Endothelial cell of umbilical vein (primary cell): Measurements from ENCODE around the gene FOLR2.

ENCODE experiments used
- EZH2 ChIP-seq: IDR thresholded peaks from 2 replicates; pipeline ENCODE4 v1.6.1; 2012; ENCODE audit warnings: borderline replicate concordance, low read depth, mild to moderate bottlenecking, moderate library complexity, low read length, inconsistent platforms; ENCODE audit not compliant: severe bottlenecking
- FOS ChIP-seq: IDR thresholded peaks from 2 replicates; pipeline ENCODE4 v1.6.1; 2011; ENCODE audit warnings: mild to moderate bottlenecking, low read length, moderate library complexity, borderline replicate concordance; ENCODE audit not compliant: insufficient read depth
- GATA2 ChIP-seq: IDR thresholded peaks from 2 replicates; pipeline ENCODE4 v1.7.0; 2011; ENCODE audit warnings: low read depth, mild to moderate bottlenecking, moderate library complexity, mixed read lengths, low read length; ENCODE audit not compliant: insufficient read length, insufficient read depth
- JUN ChIP-seq: IDR thresholded peaks from 2 replicates; pipeline ENCODE4 v1.6.1; 2011; ENCODE audit warnings: borderline replicate concordance, low read depth; ENCODE audit not compliant: insufficient read length, insufficient read depth
- MYC ChIP-seq: IDR thresholded peaks from one replicate; pipeline ENCODE4 v1.6.1; 2011; ENCODE audit warnings: mild to moderate bottlenecking, low read depth, low read length
- POLR2A ChIP-seq: IDR thresholded peaks from 2 replicates; pipeline ENCODE4 v1.6.1; 2012; ENCODE audit warnings: low read depth, mild to moderate bottlenecking, control low read depth, low read length
- POLR2AphosphoS5 ChIP-seq: IDR thresholded peaks from 2 replicates; pipeline ENCODE4 v1.6.1; 2012; ENCODE audit warnings: low read depth, mild to moderate bottlenecking, control low read depth, low read length, moderate library complexity; ENCODE audit not compliant: insufficient read depth
- TF ChIP-seq, protein P1 (sequence below), 2 donors: IDR thresholded peaks; 1 replicate in 1 of 2; 2 replicates in 1 of 2; pipeline ENCODE4 v1.5.1; 2011; ENCODE audit warnings: low read length in 2 of 2, mild to moderate bottlenecking in 2 of 2, moderate library complexity in 2 of 2, control low read depth in 1 of 2, inconsistent platforms in 1 of 2, low read depth in 1 of 2; ENCODE audit not compliant: insufficient read depth in 1 of 2; ENCODE audit errors: extremely low read depth in 1 of 2
- TF ChIP-seq, protein P2 (sequence below): IDR thresholded peaks from 2 replicates; pipeline ENCODE4 v1.6.1; 2011; ENCODE audit not compliant: insufficient read depth, insufficient read length

DNA sequence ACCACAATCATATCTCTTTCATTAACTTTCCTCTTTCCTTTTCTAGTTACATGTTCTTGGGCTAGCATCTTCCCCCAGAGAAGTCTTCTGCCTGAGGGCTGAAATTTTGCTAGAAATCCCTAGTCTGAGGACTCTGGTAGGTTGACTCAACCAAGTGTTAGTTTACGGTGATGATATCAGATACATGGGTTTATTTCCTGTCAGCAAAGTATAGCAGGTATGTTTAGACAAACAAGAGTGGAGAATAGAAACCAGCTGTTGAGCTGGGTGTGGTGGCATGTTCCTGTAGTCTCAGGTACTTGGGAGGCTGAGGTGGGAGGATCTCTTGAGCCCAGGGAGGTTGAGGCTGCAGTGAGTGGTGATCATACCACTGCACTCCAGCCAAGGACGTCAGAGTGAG lies 13.4 kb upstream of the FOLR2 start:
- TF ChIP-seq POLR2A: no peak
- TF ChIP-seq, protein P1, sequence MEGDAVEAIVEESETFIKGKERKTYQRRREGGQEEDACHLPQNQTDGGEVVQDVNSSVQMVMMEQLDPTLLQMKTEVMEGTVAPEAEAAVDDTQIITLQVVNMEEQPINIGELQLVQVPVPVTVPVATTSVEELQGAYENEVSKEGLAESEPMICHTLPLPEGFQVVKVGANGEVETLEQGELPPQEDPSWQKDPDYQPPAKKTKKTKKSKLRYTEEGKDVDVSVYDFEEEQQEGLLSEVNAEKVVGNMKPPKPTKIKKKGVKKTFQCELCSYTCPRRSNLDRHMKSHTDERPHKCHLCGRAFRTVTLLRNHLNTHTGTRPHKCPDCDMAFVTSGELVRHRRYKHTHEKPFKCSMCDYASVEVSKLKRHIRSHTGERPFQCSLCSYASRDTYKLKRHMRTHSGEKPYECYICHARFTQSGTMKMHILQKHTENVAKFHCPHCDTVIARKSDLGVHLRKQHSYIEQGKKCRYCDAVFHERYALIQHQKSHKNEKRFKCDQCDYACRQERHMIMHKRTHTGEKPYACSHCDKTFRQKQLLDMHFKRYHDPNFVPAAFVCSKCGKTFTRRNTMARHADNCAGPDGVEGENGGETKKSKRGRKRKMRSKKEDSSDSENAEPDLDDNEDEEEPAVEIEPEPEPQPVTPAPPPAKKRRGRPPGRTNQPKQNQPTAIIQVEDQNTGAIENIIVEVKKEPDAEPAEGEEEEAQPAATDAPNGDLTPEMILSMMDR (IDR thresholded peaks at IDR 0.05; ENCODE audit: extremely low read depth in 1 of 2, insufficient read depth in 1 of 2, low read depth in 1 of 2, low read length in 2 of 2): no peak
- no peak for TF ChIP-seq JUN
- TF ChIP-seq EZH2: no peak
- TF ChIP-seq, protein P2, sequence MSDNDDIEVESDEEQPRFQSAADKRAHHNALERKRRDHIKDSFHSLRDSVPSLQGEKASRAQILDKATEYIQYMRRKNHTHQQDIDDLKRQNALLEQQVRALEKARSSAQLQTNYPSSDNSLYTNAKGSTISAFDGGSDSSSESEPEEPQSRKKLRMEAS: no peak
- TF ChIP-seq MYC: no peak
- no peak for TF ChIP-seq FOS
- no peak for TF ChIP-seq POLR2AphosphoS5
- no peak for TF ChIP-seq GATA2
